Measurements from ENCODE around the gene LRRC75B. TPM values are rescaled to one million over a fixed set of nuclear protein-coding genes. Genes with fewer than 3 reads are reported as not detected.
"Not testable (repeated sequence)": the region's sequence is repeated elsewhere in the genome, so short reads cannot be mapped to it uniquely, and the experiment has no call there.

The LRRC75B gene
- total RNA-seq, 1 donor from 2014 or later, result 10.2 TPM

GRCh38 chr22:24601217-24602104 is 8.6 kb upstream of the LRRC75B start:
- DNase-seq (peak; percentile 83), ATAC-seq (peak; percentile 76 to 83)
- no peaks in the 10 kb centered on the region for H3K27me3 ChIP-seq (ENCODE audit: low read depth)
- H3K4me1 ChIP-seq, result peaks cover 20% of the 10 kb centered on the region
- peak overlapping the region; percentile 18 for H3K27ac ChIP-seq
- H3K4me3 ChIP-seq, result no peak overlapping the region
- no peaks in the 10 kb centered on the region for H3K9me3 ChIP-seq
- no peak for TF ChIP-seq CTCF (IDR thresholded peaks at IDR 0.05)
- intact Hi-C loops (cut with DNase I), result no loop called here
- no peaks in the 10 kb centered on the region for H3K36me3 ChIP-seq

GRCh38 chr22:24599958-24600715 is 7.3 kb upstream of the LRRC75B start:
- DNase-seq; intact Hi-C loops (cut with DNase I); H3K27ac ChIP-seq; H3K27me3 ChIP-seq (ENCODE audit: low read depth); H3K4me3 ChIP-seq; H3K36me3 ChIP-seq; H3K9me3 ChIP-seq; ATAC-seq: not testable (repeated sequence)
- H3K4me1 ChIP-seq, result peaks cover 20% of the 10 kb centered on the region

GRCh38 chr22:24599514-24599913 is 6.6 kb upstream of the LRRC75B start:
- TF ChIP-seq CTCF (IDR thresholded peaks at IDR 0.05), result no peak
- no peaks in the 10 kb centered on the region for H3K27me3 ChIP-seq (ENCODE audit: low read depth)
- intact Hi-C loops (cut with DNase I), result no loop called here
- no peaks in the 10 kb centered on the region for H3K9me3 ChIP-seq
- H3K36me3 ChIP-seq, result no peaks in the 10 kb centered on the region
- no peak overlapping the region for H3K27ac ChIP-seq
- peaks cover 20% of the 10 kb centered on the region for H3K4me1 ChIP-seq
- ATAC-seq, result no peak
- H3K4me3 ChIP-seq, result no peak overlapping the region
- DNase-seq, result no peak

- intact Hi-C loops (cut with DNase I); H3K27me3 ChIP-seq (ENCODE audit: low read depth); DNase-seq; H3K36me3 ChIP-seq; H3K4me3 ChIP-seq; H3K9me3 ChIP-seq; ATAC-seq; H3K27ac ChIP-seq: not testable (repeated sequence)
- peaks cover 26% of the 10 kb centered on the region for H3K4me1 ChIP-seq
Observed at GRCh38 chr22:24597076-24597475, 4.2 kb upstream of the LRRC75B start.

- no peak for DNase-seq
- intact Hi-C loops (cut with DNase I), result no loop called here
- no peaks in the 10 kb centered on the region for H3K27me3 ChIP-seq (ENCODE audit: low read depth)
Observed at GRCh38 chr22:24595863-24596262, 3.0 kb upstream of the LRRC75B start.

GRCh38 chr22:24595228-24595627 is 2.4 kb upstream of the LRRC75B start:
- H3K9me3 ChIP-seq, result no peaks in the 10 kb centered on the region
- H3K4me3 ChIP-seq, result no peak overlapping the region
- H3K27ac ChIP-seq, result no peak overlapping the region
- peaks cover 16% of the 10 kb centered on the region for H3K4me1 ChIP-seq
- no peak for TF ChIP-seq CTCF (IDR thresholded peaks at IDR 0.05)
- H3K36me3 ChIP-seq, result no peaks in the 10 kb centered on the region
- ATAC-seq (no peak), DNase-seq (no peak)
- no peaks in the 10 kb centered on the region for H3K27me3 ChIP-seq (ENCODE audit: low read depth)
- intact Hi-C loops (cut with DNase I), result no loop called here

More at GRCh38 chr22:24595863-24596262, 3.0 kb upstream of the LRRC75B start:
- ATAC-seq, result no peak
- H3K36me3 ChIP-seq, result no peaks in the 10 kb centered on the region
- H3K4me3 ChIP-seq, result no peak overlapping the region
- no peak for TF ChIP-seq CTCF (IDR thresholded peaks at IDR 0.05)
- H3K9me3 ChIP-seq, result no peaks in the 10 kb centered on the region
- H3K4me1 ChIP-seq, result peaks cover 16% of the 10 kb centered on the region
- H3K27ac ChIP-seq, result no peak overlapping the region

Data from lower lobe of right lung (tissue), 2 donors.